IPS-20b (cell line): ENCODE results near the gene CCL26.
"Not testable (repeated sequence)": the region's sequence is repeated elsewhere in the genome, so short reads cannot be mapped to it uniquely, and the experiment has no call there.

Source experiments
- H3K27ac ChIP-seq: one replicate; pipeline ENCODE4 v1.5.1; 2013; ENCODE audit warnings: low read length
- H3K27me3 ChIP-seq: 2 replicates; pipeline ENCODE4 v1.6.1; 2013; ENCODE audit warnings: mild to moderate bottlenecking, low read length, inconsistent platforms; ENCODE audit not compliant: insufficient read depth
- H3K36me3 ChIP-seq: 2 replicates; pipeline ENCODE4 v1.6.1; 2013; ENCODE audit warnings: low read depth, mild to moderate bottlenecking, inconsistent platforms, low read length, moderate library complexity; ENCODE audit not compliant: insufficient read depth
- H3K4me1 ChIP-seq: 2 replicates; pipeline ENCODE4 v1.6.1; 2013; ENCODE audit warnings: mild to moderate bottlenecking, control low read depth, inconsistent platforms, low read length, moderate library complexity; ENCODE audit not compliant: insufficient read depth
- H3K4me3 ChIP-seq: 2 replicates; pipeline ENCODE4 v1.5.1; 2013; ENCODE audit warnings: mild to moderate bottlenecking, low read length, inconsistent platforms
- H3K9ac ChIP-seq: 2 replicates; pipeline ENCODE4 v1.6.1; 2013; ENCODE audit warnings: low read depth, mild to moderate bottlenecking, inconsistent platforms, low read length, moderate library complexity
- H3K9me3 ChIP-seq: 2 replicates; pipeline ENCODE4 v1.6.1; 2013; ENCODE audit warnings: mild to moderate bottlenecking, low read depth, low read length, inconsistent platforms; ENCODE audit not compliant: insufficient read depth

The CCL26 gene

DNA sequence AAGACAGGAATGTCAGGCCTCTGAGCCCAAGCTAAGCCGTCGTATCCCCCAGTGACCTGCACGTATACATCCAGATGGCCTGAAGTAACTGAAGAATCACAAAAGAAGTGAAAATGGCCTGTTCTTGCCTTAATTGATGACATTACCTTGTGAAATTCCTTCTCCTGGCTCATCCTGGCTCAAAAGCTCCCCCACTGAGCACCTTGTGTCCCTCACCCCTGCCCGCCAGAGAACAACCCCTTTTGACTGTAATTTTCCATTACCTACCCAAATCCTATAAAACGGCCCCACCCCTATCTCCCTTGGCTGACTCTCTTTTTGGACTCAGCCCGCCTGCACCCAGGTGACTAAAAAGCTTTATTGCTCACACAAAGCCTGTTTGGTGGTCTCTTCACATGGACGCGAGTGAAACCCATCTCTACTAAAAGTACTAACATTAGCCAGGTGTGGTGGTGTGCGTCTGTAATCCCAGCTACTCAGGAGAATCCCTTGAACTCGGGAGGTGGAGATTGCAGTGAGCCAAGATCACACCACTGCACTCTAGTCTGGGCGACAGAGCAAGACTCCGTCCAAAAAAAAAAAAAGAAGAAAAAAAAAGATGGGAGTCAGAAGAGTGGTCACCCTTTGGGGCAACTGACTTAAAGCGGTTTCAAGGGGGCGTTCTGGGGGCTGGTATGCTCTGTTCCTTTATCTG, 16.3 kb upstream of the CCL26 start:
- not testable (repeated sequence) for H3K27me3 ChIP-seq, H3K27ac ChIP-seq, H3K9me3 ChIP-seq, H3K4me1 ChIP-seq, H3K36me3 ChIP-seq
- Histone ChIP-seq H3K9ac (peak overlapping the region; percentile 72; the same call in 1 of the 2 replicates), H3K4me3 (peak overlapping the region; percentile 45; the same call in 1 of the 2 replicates)

DNA sequence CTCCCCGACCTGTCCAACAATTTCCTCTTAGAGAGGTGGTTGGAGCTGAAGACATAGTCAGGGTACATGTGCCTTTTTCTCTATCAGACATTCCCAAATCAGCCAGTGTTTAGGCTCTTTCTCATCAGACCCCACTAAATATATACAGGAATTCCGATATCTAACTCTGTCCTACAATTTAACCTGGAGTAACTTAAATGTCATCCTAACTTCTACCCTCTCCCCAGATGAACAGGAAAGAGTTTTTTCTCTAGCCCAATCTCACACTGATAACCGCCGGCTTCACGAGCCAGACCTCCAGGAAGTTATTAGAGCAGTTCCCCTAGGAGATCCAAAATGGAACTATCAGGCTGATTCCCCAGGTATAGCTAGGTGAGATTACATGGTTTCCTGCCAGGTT, 11.0 kb upstream of the CCL26 start:
- H3K27ac ChIP-seq, H3K36me3 ChIP-seq, H3K4me1 ChIP-seq, H3K9me3 ChIP-seq, H3K4me3 ChIP-seq, H3K27me3 ChIP-seq, H3K9ac ChIP-seq: not testable (repeated sequence)

- not testable (repeated sequence) for H3K27ac ChIP-seq, H3K4me3 ChIP-seq, H3K9me3 ChIP-seq
These were observed 8.7 kb upstream of the CCL26 start for GRCh38 chr7:75780647-75781273.

GRCh38 chr7:75779516-75779915, 7.5 kb upstream of the CCL26 start:
- not testable (repeated sequence) for H3K9me3 ChIP-seq, H3K27me3 ChIP-seq, H3K4me1 ChIP-seq, H3K27ac ChIP-seq, H3K36me3 ChIP-seq
- Histone ChIP-seq H3K4me3 (peak overlapping the region; percentile 40; the same call in 1 of the 2 replicates), H3K9ac (peak overlapping the region; percentile 23; the same call in 1 of the 2 replicates)

More at GRCh38 chr7:75780647-75781273, 8.7 kb upstream of the CCL26 start:
- not testable (repeated sequence) for H3K27me3 ChIP-seq, H3K4me1 ChIP-seq, H3K36me3 ChIP-seq, H3K9ac ChIP-seq

- not testable (repeated sequence) for H3K27me3 ChIP-seq, H3K9me3 ChIP-seq, H3K4me1 ChIP-seq, H3K36me3 ChIP-seq, H3K27ac ChIP-seq
- H3K4me3 ChIP-seq: peak overlapping the region; percentile 40; the same call in 1 of the 2 replicates
- peak overlapping the region; percentile 32; the same call in 1 of the 2 replicates for H3K9ac ChIP-seq
These were observed 7.0 kb upstream of the CCL26 start for GRCh38 chr7:75779035-75779434.

DNA sequence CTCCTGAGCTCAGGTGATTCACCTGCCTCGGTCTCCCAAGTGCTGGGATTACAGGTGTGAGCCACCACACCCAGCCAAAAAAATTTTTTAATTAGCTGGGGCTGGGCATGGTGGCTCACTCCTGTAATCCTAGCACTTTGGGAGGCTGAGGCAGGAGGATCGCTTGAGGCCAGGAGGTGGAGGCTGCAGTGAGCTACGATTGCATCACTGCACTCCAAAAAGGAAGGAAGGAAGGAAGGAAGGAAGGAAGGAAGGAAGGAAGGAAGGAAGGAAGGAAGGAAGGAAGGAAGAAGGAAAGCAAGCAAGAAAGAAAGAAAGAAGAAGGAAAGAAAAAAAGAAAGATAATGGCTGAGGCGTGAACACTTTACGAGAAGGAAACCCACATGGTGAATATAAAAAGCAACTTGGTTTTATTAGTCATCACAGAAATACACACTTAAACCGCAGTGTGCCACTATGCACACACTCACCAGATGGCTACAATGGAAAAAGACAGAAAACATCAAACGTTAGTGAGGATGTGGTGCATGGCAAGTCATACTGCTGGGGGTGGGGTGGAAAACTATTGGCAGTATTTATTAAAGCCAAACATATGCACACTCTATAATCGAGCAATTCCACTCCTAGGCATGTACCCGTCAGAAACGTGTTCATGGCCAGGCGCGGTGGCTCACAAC, 4.4 kb upstream of the CCL26 start:
- no peaks in the 10 kb centered on the region for H3K27me3 ChIP-seq
- no peaks in the 10 kb centered on the region; the same call in 1 of the 2 replicates for H3K4me1 ChIP-seq
- H3K9me3 ChIP-seq: no peaks in the 10 kb centered on the region
- no peak overlapping the region for H3K27ac ChIP-seq
- no peak overlapping the region for H3K4me3 ChIP-seq
- H3K36me3 ChIP-seq: no peaks in the 10 kb centered on the region
- H3K9ac ChIP-seq: no peak overlapping the region

GRCh38 chr7:75773958-75774357, 1.9 kb upstream of the CCL26 start:
- not testable (repeated sequence) for H3K4me3 ChIP-seq, H3K27ac ChIP-seq, H3K9me3 ChIP-seq, H3K27me3 ChIP-seq, H3K4me1 ChIP-seq, H3K36me3 ChIP-seq, H3K9ac ChIP-seq

DNA sequence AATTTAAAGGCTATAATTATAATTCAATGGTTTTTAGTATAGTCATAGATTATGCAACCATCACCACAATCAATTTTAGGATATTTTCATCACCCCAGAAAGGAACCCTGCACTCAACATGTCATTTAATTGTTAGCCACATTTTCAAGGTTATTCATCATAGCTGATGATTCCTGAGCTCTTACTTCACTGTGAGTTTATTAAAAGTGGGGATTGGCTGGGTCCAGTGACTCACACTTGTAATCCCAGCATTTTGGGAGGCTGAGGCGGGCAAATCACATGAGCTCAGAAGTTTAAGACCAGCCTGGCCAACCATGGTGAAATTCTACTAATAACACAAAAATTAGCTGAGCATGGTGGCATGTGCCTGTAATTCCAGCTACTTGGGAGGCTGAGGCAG, 787 bp downstream of the CCL26 start:
- no peaks in the 10 kb centered on the region for H3K4me1 ChIP-seq
- no peaks in the 10 kb centered on the region for H3K9me3 ChIP-seq
- no peaks in the 10 kb centered on the region for H3K36me3 ChIP-seq
- H3K27me3 ChIP-seq: no peaks in the 10 kb centered on the region
- H3K4me3 ChIP-seq: no peak overlapping the region
- no peak overlapping the region for H3K9ac ChIP-seq
- H3K27ac ChIP-seq: no peak overlapping the region

DNA sequence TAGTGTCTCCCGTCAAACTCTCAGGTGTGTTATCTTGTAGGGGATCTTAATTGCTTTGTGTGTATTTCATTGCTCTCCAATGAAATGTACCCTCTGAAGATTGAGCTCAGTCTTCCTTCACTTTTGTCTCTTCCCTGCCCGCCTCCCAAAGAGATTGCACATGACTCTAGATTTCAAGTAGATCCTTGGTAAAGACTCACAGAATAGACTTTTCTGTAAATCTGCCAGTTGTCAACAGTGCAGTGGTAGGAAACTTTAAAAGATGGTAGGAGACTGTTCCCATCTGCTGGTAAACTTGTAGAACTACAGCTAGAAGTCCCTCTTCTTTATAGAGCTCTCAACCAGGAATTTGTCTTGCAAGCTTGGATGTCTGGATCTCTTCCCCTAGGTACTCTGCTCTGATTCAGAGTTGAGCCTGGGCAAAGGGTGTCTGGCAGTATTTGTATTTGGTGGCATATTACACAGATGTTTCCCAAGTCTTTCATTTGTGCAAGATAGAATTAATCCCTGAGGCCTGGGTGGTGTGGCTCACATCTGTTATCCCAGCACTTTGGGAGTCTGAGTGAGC, 9.6 kb downstream of the CCL26 start:
- H3K4me3 ChIP-seq: no peak overlapping the region
- no peaks in the 10 kb centered on the region for H3K4me1 ChIP-seq
- no peaks in the 10 kb centered on the region for H3K27me3 ChIP-seq
- H3K36me3 ChIP-seq: no peaks in the 10 kb centered on the region
- H3K9me3 ChIP-seq: no peaks in the 10 kb centered on the region
- H3K27ac ChIP-seq: no peak overlapping the region
- H3K9ac ChIP-seq: no peak overlapping the region

- not testable (repeated sequence) for H3K36me3 ChIP-seq, H3K9me3 ChIP-seq, H3K9ac ChIP-seq, H3K27me3 ChIP-seq, H3K4me1 ChIP-seq, H3K27ac ChIP-seq, H3K4me3 ChIP-seq
These were observed 10.2 kb downstream of the CCL26 start for GRCh38 chr7:75761801-75762200.

- Histone ChIP-seq H3K4me1 (no peaks in the 10 kb centered on the region), H3K9me3 (no peaks in the 10 kb centered on the region), H3K27me3 (no peaks in the 10 kb centered on the region)
These were observed 13.5 kb downstream of the CCL26 start for GRCh38 chr7:75758491-75758890.

GRCh38 chr7:75757860-75758259, 14.2 kb downstream of the CCL26 start:
- Histone ChIP-seq H3K27me3 (no peaks in the 10 kb centered on the region), H3K27ac (no peak overlapping the region), H3K9me3 (no peaks in the 10 kb centered on the region), H3K9ac (no peak overlapping the region), H3K4me3 (no peak overlapping the region), H3K36me3 (no peaks in the 10 kb centered on the region), H3K4me1 (no peaks in the 10 kb centered on the region)

More at GRCh38 chr7:75758491-75758890, 13.5 kb downstream of the CCL26 start:
- Histone ChIP-seq H3K36me3 (no peaks in the 10 kb centered on the region), H3K9ac (no peak overlapping the region), H3K27ac (no peak overlapping the region), H3K4me3 (no peak overlapping the region)
